Stomach (tissue), 4 donors: Measurements from ENCODE around the gene MGAT5.

Experiments
- CTCF ChIP-seq, 7 experiments: fragments of 450-650 bp in 4 of 7; fragments of 200-600 bp in 3 of 7; sonication (generic) in 3 of 7; IDR thresholded peaks; one replicate each; pipeline ENCODE4 v1.5.1; 2016 to 2019; ENCODE audit warnings: antibody characterized with exemption in 7 of 7, control low read depth in 2 of 7, mild to moderate bottlenecking in 1 of 7
- EP300 ChIP-seq: sonication (generic); formaldehyde crosslinking; IDR thresholded peaks from one replicate; pipeline ENCODE4 v1.6.1; 2017; ENCODE audit warnings: antibody characterized with exemption
- POLR2A ChIP-seq, 4 donors: fragments of 450-650 bp; IDR thresholded peaks; one replicate each; pipeline ENCODE4 v1.6.1; 2016; ENCODE audit warnings: antibody characterized with exemption in 4 of 4, control low read depth in 2 of 4, mild to moderate bottlenecking in 1 of 4, moderate library complexity in 1 of 4
- POLR2AphosphoS5 ChIP-seq, 3 donors: sonication (generic); formaldehyde crosslinking; IDR thresholded peaks; one replicate each; pipeline ENCODE4 v1.6.1; 2016; ENCODE audit warnings: antibody characterized with exemption in 3 of 3

DNA sequence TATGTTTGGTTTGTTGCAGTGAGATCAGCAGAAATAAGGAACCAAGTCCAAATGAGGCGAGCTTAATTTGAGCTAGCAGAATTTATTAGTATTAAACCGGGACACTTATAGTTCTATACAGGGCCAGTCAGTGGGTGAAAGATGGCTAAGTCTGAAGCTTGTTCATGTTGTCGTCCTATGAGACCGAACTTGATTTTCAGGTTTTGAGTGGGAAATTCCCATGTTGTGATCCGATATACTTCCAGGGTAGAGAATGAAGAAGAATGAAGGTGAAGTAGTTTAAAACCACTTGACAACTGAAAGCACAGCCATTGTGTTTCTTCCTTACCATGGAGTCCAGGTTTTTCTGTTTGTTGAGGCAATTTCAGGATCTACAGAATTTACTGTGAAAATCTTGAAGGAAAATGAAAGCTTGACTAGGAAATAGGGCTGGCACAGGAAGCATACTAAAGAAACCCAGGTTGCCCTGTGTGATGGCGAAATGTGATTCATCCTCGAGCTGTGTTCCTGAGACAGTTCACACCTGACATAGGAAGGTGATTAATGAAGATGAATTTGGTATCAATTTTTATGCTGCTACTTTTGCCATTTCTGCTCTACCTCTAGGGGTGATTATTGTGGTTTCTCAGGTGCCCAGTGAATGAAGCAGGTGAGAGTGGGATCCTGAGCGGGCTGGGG lies 37.6 kb upstream of the MGAT5 start:
- TF ChIP-seq POLR2AphosphoS5 (IDR thresholded peaks at IDR 0.05) (no peak), CTCF (IDR thresholded peaks at IDR 0.05) (no peak), POLR2A (IDR thresholded peaks at IDR 0.05) (no peak), EP300 (no peak)
